ENCODE results near the gene NRG4.
"Not testable (repeated sequence)": the region's sequence is repeated elsewhere in the genome, so short reads cannot be mapped to it uniquely, and the experiment has no call there.

Gene NRG4

DNA sequence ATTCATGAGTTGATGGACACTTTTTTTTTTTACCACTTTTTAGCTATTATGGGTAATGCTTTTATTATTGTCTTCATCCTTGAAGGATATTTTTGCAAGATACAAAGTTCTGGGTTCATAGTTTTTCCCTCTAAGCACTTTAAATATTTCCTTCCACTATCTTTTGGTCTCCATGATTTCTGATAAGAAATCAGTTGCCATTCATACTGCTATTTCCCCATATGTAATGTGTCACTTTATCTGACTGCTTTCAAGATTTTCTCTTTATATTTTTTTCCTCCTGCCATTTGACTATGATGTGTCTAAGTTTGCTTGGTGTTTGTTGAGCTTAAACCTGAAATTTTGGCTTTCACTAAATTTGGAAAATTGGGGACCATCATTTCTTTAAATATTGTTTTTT lies 19.3 kb downstream of the NRG4 start:
- no peak for DNase-seq

DNA sequence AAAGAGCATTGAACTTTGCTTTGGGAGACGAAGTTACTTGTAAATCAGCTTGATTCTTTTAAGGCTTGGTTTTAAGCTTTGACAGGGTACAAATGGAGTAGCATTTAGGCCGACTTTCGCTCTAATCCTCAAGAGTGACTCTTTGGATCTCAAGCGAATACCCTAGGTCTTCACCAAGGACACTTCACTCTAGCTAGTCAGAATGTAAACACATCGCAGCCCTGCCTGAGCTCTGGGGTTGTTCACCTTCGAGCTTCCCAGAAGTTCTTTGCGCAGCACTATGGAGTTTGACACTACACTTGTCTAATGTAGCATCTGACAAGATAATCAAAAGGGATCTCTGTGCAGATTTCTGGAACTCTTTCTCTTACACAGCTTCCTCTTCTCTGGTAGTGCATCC lies 22.3 kb downstream of the NRG4 start:
- DNase-seq, result no peak

DNA sequence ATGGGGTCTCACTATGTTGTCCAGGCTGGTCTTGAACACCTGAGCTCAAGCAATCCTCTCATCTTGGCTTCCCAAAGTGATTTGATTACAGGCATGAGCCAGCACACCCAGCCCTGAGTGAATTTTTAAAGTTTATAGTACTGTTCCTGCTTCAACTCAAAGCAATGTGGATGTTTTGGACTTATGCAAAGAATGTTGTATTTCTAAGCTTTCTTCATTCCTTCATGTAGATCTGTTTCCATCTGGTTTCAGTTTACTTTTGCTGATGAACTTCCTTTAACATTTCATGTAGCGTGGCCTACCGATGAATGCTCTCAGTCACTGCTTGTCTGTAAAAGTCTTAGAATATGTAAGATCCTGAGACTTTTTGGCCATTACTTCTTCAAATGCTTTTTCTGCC lies 23.2 kb downstream of the NRG4 start:
- DNase-seq, result no peak

DNA sequence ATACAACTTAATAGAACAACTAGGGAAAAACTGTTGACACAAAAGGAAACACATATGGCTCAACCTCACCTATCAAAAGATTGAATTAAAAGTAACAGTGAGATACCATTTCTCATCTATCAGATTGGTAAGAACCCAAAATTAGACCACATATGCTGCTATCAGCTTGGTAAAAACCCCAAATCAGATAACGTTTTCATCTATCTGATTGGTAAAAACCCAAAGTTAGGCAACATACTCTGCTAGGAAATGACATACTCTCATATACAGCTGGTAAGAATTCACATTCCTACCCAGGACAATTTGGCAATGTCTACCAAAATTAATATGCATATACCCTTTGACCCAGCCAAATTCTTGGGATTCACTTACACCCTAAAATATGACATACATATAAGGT lies 26.3 kb downstream of the NRG4 start:
- no peak for DNase-seq

- not testable (repeated sequence) for DNase-seq
Measured at GRCh38 chr15:75984706-75985105, 27.5 kb downstream of the NRG4 start.

- no peak for DNase-seq
Measured at GRCh38 chr15:75982468-75982867, 29.8 kb downstream of the NRG4 start.

DNA sequence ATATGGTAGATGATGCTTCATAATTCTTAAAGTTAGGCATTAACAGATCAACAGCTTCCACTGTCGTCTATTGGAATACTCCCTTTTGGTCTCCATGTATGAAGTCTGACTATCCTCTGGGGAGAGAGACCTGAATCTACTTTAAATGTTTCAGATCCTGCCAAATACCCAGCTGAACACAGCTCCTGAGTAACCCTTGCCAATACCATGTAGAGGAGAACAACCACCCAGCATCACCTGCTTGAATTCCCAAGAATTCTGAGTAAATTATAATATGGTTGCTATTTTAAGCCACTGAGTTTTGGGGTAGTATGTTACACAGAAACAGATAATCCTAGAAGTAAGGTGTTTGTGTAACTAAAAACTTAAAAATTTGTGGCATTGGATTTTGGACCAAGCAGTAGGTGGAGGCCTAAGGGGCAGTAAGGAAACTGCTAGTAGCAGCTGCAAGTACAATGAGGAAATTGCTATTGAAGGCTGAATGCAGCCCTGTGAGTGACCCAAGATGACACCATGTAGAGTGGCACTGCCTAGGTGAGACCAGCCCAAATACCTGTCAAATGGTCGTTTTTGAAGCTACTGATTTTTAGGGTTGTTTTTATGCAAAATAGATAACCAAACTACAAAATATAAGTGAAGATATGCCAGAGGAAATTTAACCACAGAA lies 30.9 kb downstream of the NRG4 start:
- no peak for DNase-seq

DNA sequence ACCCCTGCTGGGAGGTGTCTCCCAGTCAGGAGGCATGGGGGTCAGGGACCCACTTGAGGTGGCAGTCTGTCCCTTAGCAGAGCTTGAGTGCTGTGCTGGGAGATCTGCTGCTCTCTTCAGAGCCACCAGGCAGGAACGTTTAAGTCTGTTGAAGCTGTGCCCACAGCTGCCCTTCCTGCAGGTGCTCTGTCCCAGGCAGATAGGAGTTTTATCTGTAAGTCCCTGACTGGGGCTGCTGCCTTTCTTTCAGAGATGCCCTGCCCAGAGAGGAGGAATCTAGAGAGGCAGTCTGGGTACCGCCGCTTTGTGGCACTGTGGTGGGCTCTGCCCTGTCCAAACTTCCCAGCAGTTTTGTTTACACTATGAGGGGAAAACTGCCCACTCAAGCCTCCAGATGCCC lies 35.5 kb downstream of the NRG4 start:
- DNase-seq, result not testable (repeated sequence)

DNA sequence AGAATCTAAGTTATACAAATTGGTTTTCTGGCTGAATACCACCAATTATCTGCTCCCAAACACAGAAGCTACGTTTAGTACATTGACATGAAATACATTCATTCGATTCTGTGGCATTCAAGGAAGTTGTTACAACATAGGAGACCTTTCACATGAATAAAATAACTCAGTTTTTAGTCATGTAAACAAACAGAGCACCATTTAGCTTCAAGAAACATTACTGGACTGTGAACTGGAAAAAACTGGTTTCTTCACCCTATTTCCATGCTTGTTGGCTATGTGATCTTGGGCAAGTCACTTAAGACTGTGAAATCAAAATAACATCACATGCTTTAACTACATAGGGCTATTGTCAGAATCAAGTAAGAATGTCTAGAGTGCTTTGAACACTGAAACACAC lies 46.2 kb downstream of the NRG4 start:
- no peak for DNase-seq

- DNase-seq, result no peak
Measured at GRCh38 chr15:75961331-75961730, 50.9 kb downstream of the NRG4 start.

DNA sequence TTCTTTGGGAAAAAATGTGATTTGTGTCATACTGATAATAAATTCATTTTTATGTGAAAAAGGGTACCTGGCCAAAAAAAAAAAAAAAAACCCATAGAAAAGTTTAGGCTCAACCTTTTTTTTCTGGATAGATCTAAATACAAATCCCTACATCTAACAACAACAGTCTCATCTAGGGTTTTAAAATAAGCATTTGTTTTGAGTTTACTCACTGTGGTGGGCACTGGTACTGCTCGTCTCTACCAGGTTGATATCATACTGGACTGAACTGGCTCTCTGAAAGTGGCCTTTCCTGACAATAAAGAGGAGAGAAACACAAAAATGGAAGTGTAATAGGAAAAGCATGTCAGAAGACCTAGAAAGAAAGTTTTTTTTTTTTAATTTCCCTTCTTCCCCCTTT lies 56.5 kb downstream of the NRG4 start:
- DNase-seq, result no peak

- DNase-seq, result no peak
Measured at GRCh38 chr15:75952525-75952924, 59.7 kb downstream of the NRG4 start.

- DNase-seq, result no peak
Measured at GRCh38 chr15:75948761-75949296, 63.4 kb downstream of the NRG4 start.

- no peak for DNase-seq
Measured at GRCh38 chr15:75947092-75947491, 65.1 kb downstream of the NRG4 start.

DNA sequence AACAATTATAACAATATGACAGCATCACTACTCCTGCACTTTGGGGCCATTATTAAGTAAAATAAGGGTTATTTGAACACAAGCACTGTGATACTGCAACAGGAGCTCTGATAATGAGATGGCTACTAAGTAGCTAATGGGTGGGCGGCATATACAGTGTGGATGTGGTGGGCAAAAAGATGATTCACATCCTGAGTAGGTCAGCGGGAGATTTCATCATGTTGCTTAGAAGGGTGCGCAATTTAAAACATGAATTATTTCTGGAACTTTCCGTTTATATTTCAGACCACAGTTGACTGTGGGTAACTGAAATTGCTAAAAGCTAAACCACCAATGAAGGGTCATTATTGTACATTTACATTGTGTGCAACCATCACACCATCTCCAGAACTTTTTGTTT lies 66.3 kb downstream of the NRG4 start:
- DNase-seq, result peak; percentile 25

DNA sequence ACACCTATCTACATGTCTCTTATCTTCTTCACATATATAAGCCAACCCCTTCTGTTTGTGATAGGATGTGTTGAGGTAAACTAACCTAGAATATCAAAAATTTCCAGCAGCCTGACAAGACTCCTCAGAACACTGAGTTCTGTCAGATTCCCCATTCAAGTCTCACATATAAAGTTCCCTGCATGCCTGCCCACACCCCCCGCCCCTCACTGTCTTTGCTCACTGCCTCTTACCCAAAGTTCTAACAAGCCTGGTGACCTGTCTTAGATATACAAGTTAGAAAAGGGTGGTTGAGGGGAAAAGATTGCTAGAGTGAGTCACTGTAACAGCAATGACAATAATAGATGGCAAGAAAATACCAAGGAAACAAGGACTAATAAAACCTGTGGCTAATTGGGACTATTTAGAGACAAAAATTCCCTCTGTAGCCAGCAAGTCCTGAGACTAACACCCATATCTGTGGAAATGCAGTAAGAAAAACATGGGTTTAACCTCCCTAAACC lies 68.5 kb downstream of the NRG4 start:
- DNase-seq, result no peak

DNA sequence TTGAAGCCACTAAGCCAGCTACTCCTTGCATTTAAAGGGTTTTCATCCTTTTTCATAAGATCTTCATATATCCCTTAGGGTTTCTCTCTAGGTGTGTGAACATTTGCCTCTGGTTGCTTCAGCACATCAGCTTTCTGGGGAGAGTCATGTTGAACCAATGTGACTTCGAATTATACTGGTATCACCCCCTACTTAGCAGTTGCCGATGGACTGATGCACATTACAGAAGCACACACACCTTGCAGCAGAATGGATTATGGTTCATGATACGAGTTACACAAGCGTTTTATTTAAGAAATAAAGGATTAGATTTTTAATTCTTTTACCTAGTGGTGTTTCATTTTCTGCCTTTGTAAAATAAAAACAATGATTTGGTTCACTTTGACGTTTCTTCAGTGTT lies 69.0 kb downstream of the NRG4 start:
- DNase-seq, result no peak

DNA sequence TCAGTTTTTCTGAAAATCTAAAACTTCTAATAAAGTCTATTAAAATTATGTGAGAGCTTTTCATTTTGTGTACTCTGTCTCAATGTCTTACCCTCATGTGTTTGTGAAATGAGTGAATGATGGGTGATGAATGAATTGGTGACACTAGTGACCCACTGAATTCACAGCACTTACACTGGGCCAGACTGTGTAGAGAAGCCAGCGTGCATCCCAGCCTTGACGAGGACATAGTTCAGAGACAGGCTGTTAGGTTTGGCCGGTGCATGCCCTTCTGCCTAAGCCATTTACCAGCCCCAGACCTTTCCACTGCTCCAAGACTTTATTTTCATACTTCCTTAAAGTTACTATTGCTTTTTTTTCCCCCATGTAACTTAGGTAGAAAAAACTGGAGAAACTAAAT lies 69.8 kb downstream of the NRG4 start:
- no peak for DNase-seq

GRCh38 chr15:75930866-75931265 lies 81.4 kb downstream of the NRG4 start:
- DNase-seq, result no peak

DNA sequence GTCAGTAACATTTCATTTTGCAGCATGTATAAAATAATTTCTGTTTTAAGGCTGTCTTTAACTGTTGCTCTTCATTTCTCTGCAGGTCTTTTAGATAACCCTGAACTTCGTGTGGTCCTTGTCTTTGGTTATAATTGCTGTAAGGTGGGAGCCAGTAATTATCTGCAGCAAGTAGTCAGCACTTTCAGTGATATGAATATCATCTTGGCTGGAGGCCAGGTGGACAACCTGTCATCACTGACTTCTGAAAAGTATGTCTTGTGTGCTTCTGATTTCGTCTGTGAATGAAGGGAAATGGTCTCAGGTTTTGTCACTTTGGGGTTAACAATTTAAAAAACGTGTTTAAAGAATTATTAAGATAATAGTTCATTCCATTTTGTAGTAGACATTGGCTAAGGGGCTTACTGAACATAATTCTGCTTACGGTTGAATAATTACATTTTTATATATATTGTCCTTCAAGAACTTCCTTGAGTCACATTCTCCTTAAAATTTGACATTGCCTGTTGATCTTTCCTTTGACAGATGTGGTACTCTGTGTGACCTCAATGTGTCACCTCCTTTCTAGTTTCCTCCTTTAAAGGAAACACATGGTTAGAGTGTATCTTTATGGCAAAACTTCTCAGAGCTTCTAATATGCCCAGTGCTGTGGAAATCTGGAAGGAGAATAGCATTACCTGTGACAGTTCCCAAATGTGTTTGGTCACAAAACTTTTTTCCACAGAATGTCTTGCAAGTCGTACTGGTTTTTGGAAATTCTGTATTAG lies 82.2 kb downstream of the NRG4 start:
- DNase-seq, result no peak

DNA sequence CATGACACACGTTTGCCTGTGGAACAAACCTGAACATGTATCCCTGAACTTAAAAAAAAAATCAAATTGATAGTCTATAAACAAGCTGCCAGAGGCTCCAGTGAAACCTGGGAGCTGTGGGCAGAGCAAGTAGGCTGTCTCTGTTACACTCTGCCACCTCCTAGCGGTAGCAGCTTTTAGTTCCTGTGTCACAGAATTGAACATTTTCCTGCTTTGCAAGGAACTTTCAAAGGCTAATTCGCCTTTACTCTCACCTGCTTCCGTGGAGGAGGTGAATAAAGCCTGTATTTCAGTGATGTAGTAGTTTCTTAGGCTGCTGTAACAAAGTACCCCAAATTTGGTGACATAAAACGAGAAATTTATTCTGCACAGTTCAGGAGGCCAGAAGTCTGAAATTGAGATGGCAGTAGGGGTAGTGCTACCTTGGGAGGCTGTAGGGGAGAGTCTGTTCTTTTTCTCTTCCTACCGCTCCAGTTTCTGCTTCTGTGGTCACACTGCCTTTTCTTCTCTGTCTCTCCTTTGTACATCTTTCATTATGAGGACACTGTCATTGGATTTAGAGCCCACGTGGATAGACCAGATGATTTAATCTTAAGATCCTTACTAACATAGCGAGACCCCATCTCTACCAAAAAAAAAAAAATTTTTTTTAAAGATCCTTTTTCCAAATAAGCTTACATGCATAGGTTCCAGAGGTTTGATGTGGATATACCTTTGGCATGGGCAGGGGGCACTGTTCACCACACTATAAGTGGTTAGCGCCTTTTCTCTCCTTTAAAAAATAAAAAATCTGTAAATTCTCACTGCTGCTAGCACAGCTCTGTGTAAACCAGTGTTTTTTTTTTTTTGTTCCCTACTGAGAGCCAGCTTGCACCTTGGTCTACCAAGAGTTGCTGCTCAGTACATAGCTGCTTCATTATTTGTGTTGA lies 83.3 kb downstream of the NRG4 start:
- no peak for DNase-seq

DNA sequence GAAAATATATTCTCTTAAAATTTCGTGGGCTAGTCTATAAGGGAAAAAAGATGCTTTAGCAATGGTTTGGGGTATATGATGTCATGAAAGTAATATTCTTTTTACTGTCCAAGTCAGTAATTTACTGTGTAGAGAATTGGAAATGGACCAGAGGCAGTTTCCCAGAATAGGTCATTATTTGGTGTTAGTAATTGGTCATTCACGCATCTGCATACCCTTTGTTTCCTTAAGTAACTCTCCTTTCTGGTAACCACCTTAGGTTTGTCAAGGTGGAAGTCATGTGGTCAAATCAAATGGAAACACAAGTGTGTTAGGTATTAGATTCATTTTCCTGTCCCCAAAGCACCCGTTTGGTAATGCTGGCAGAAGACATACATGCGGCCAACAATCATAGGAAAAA lies 84.6 kb downstream of the NRG4 start:
- no peak for DNase-seq

DNA sequence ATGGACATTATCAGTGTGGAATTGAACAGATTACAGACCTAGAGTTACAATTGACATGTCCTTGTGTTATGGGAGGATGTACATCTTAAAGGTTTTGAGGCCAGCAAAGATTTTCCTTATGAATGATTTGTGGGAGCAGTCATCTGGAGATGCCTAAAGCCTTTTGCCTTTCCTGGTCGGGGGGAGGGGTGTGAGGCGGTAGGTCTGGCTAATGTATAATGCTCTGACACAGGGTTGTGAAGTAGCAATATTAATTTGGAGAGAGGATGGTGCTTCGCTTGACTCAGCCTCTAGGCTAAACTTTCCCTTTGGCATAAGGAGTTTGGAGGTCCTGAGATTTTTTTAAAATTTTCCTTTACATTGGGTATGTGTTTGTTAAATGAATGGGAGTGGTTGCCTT lies 85.3 kb downstream of the NRG4 start:
- DNase-seq, result no peak

Data from SIG-M5 (cell line).